Cardiac fibroblast (primary cell): ENCODE results near the gene ECM1.

Source experiments
- DNase-seq, 2 donors: peaks; one replicate each; pipeline versions ENCODE4 v3.0.0 to v3.0.0-alpha.2; 2010; ENCODE audit warnings: low read depth in 2 of 2
- H3K4me3 ChIP-seq, 2 donors: replicated peaks in 1 of 2; 1 replicate in 1 of 2; 2 replicates in 1 of 2; pipeline ENCODE4 v1.5.1; 2011; ENCODE audit warnings: low read depth in 2 of 2, low read length in 2 of 2, mild to moderate bottlenecking in 2 of 2, moderate library complexity in 1 of 2
- CTCF ChIP-seq: IDR thresholded peaks from one replicate; pipeline ENCODE4 v1.5.1; 2011; ENCODE audit warnings: low read depth, mild to moderate bottlenecking, low read length, inconsistent platforms

The ECM1 gene

GRCh38 chr1:150537732-150538684 lies 30.1 kb downstream of the ECM1 start:
- no peak for TF ChIP-seq CTCF
- peak; percentile 79 to 88 for DNase-seq
- H3K4me3 ChIP-seq: no peak overlapping the region

DNA sequence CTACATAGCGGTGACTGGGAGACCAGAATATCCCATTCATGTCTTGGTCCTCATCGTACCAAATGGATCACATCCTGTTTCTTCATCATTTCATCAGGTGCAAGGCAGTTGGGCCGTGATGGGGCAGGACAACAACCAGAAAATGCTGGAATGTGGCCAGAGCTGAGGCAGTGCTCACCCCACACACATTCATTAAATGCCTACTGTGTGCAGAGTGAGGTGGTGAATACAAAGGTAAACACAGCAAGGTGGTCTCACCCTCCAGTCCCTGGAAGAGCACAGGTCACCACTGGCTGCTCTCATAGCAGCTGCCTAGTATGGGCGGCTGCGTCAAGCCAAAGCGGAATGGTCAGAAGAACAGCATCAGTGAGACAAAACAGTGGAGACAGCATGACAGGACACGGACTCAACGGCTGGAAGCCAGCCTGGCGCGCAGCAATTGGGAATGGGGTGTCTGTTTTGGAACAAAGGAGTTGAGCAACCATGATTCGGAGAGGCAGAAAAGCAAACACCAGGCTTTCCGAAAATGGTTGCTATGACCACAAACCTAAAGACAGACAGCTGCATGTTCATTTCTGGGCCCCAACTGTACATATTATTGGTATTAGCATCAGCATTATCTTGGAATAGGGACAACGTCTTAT lies 35.7 kb downstream of the ECM1 start:
- no peak overlapping the region for H3K4me3 ChIP-seq
- TF ChIP-seq CTCF: no peak
- peak; percentile 65 to 70 for DNase-seq

DNA sequence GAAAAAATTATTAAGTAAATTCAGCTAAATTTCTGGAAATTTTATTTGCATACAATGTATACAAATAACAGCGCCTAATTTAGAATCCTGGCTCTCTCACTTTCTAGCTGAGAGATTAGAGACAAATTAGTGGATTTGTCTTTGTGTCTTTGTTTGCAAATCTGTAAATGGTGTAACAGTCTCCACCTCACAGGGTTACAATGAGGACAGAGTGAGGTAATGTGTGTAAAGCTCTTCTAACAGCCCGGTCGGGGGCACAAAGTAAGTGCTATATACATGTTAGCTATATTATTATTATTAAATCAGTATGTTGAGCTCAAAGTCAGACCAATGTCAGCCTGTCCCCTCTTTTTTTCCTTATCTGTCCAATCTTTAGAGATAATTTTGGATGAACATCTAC lies 36.3 kb downstream of the ECM1 start:
- no peak for TF ChIP-seq CTCF
- no peak for DNase-seq

DNA sequence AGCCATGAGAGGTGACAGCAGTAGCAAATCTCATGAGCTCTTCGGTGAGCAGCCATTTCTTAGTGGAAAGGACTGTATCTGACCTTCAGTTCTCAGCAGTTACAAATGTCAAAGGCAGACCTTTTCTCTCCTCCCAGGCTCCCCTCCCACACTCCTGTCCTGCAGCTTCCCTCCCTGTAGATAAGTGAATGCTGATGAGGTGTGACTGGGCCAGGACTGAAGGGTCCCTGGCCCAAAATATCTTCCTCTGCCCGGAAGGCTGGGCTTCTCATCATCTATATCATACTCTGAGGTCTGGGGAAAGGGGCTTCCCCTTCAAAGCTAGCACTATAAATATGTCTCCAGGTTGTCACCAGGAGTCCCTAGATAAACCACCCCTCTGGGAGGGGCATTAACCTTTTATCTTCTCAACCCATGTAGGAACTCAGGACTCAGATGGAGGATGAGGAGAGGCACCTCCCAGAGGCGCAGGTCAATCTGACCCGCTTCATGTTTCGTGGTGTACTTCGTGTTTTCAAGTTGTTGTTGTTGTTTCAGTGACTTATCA lies 37.6 kb downstream of the ECM1 start:
- TF ChIP-seq CTCF: no peak
- no peak for DNase-seq
- no peak overlapping the region for H3K4me3 ChIP-seq

More for the DNA sequence above, 36.3 kb downstream of the ECM1 start:
- H3K4me3 ChIP-seq: no peak overlapping the region

GRCh38 chr1:150546294-150546937 lies 38.5 kb downstream of the ECM1 start:
- H3K4me3 ChIP-seq: no peak overlapping the region
- TF ChIP-seq CTCF: no peak
- DNase-seq: no peak

DNA sequence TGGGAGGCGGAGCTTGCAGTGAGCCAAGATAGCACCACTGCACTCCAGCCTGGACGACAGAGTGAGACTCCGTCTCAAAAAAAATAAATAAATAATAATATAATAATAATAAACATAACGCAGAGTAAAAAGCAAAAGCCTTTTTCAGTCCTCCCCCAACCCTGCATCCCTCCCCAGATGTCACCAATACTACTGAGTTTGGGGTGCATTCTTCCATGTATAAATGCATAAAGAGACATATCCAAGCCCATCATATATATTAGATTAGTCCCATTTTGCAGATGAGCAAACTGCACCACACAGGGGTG lies 40.4 kb downstream of the ECM1 start:
- no peak for DNase-seq
- H3K4me3 ChIP-seq: peak overlapping the region; percentile 46 to 57
- TF ChIP-seq CTCF: no peak
